OCI-LY1 (cell line): ENCODE data around the gene HIVEP2.

Experiments
- EZH2 ChIP-seq: fragments of 200-600 bp; sonication (generic), shearing (Covaris generic); IDR thresholded peaks from 2 replicates; pipeline ENCODE4 v1.8.0; 2017; ENCODE audit warnings: borderline replicate concordance, mixed run types, mild to moderate bottlenecking, antibody characterized with exemption, low read length, moderate library complexity, mixed read lengths
- TF ChIP-seq, protein P1 (sequence below): fragments of 200-600 bp; sonication (generic), shearing (Covaris generic); IDR thresholded peaks from 2 replicates; pipeline ENCODE4 v1.5.1; 2017; ENCODE audit warnings: mild to moderate bottlenecking, antibody characterized with exemption, low read length, moderate library complexity, mixed read lengths

GRCh38 chr6:142987490-142987889 lies 42.5 kb upstream of the HIVEP2 start:
- TF ChIP-seq, protein P1, sequence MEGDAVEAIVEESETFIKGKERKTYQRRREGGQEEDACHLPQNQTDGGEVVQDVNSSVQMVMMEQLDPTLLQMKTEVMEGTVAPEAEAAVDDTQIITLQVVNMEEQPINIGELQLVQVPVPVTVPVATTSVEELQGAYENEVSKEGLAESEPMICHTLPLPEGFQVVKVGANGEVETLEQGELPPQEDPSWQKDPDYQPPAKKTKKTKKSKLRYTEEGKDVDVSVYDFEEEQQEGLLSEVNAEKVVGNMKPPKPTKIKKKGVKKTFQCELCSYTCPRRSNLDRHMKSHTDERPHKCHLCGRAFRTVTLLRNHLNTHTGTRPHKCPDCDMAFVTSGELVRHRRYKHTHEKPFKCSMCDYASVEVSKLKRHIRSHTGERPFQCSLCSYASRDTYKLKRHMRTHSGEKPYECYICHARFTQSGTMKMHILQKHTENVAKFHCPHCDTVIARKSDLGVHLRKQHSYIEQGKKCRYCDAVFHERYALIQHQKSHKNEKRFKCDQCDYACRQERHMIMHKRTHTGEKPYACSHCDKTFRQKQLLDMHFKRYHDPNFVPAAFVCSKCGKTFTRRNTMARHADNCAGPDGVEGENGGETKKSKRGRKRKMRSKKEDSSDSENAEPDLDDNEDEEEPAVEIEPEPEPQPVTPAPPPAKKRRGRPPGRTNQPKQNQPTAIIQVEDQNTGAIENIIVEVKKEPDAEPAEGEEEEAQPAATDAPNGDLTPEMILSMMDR, result no peak
- TF ChIP-seq EZH2, result no peak
